Measurements from ENCODE around the gene GSTM3. TPM values are rescaled to one million over a fixed set of nuclear protein-coding genes. Genes with fewer than 3 reads are reported as not detected.
A peak's percentile ranks its signal among the peaks of the same experiment; 100 is the strongest.

GSTM3 gene
- total and polyA plus RNA-seq, 2 of the 13 experiments (the other 11 are each of a cell fraction or from before 2014, with no cell fraction given) = 127 to 142 TPM

- ChIA-PET CTCF (ENCODE audit: low intra/inter-chr PET ratio, low total read pairs) (interaction anchor here (0.8 kb wide), 1 partner anchor 129 kb away, joined by 4 read pairs; no protein-coding TSS in a partner anchor), POLR2A (interaction anchor here (1.2 kb wide), 1 partner anchor 8 kb away, joined by 4 read pairs; the partner anchor contains the start of gene EPS8L3)
- intact Hi-C loops (cut with micrococcal nuclease; ENCODE audit: unreplicated experiment) (loop anchor here (5.0 kb wide), 2 partner anchors 40 to 115 kb away; partner anchors contain the start of gene GSTM4), in situ Hi-C loops (cut with HindIII; ENCODE audit: extremely low pct_ligation_motif_present, low pct_unique_long_range_greater_than_20kb) (loop anchor here (5.0 kb wide), 3 partner anchors 55 to 225 kb away; partner anchors contain the start of gene GNAI3)
- Histone ChIP-seq H3K27ac (ENCODE audit: extremely low read length, insufficient read depth, low read length) (no peak overlapping the region), H3K36me3 (replicated peaks in 1 of 2; ENCODE audit: control insufficient read depth in 1 of 2, insufficient read depth in 2 of 2, low read length in 2 of 2) (no peaks in the 10 kb centered on the region), H2AFZ (ENCODE audit: low read length) (no peak overlapping the region), H3K9me3 (ENCODE audit: low read length) (no peaks in the 10 kb centered on the region), H3K4me3 (replicated peaks in 1 of 3; ENCODE audit: insufficient read depth in 1 of 3, low read depth in 2 of 3, low read length in 3 of 3) (no peak overlapping the region), H3K27me3 (ENCODE audit: control insufficient read depth in 1 of 2, insufficient read depth in 2 of 2, low read length in 2 of 2) (peaks cover 2 to 19% of the 10 kb centered on the region in 2 experiments; a peak in 3 of 5 replicates), H3K79me2 (ENCODE audit: insufficient read depth, low read length) (no peaks in the 10 kb centered on the region), H3K4me2 (ENCODE audit: low read depth, low read length) (no peak overlapping the region), H3K4me1 (ENCODE audit: insufficient read depth, low read length) (peaks cover 42% of the 10 kb centered on the region), H3K9ac (ENCODE audit: insufficient read depth, low read depth, low read length) (no peak overlapping the region), H4K20me1 (ENCODE audit: insufficient read depth, low read length) (no peaks in the 10 kb centered on the region)
- FAIRE-seq (no peak), ATAC-seq (no peak; the same call in 2 of the 3 replicates), DNase-seq (ENCODE audit: low spot score) (peak; percentile 50)
- 48% methylated on average over 6 of the region's 10 CpGs for WGBS (ENCODE audit: low lambda C conversion rate)
- no TSS peak for BruUV-seq (replicated peaks)
- TF ChIP-seq HNF1A (IDR thresholded peaks at IDR 0.05; ENCODE audit: low read depth) = no peak
- TF ChIP-seq HNF1A (CRISPR knock-in tag; IDR thresholded peaks at IDR 0.05; ENCODE audit: borderline replicate concordance) = no peak
- no peak for TF ChIP-seq THAP8 (CRISPR knock-in tag; IDR thresholded peaks at IDR 0.05; ENCODE audit: borderline replicate concordance)
- TF ChIP-seq ZNF879 (CRISPR knock-in tag; IDR thresholded peaks at IDR 0.05) = no peak
- TF ChIP-seq ZNF503 (CRISPR knock-in tag; IDR thresholded peaks at IDR 0.05) = no peak
- TF ChIP-seq SNAPC5 (CRISPR knock-in tag; IDR thresholded peaks at IDR 0.05; ENCODE audit: borderline replicate concordance) = no peak
- TF ChIP-seq SMARCC2 (IDR thresholded peaks at IDR 0.05) = no peak
- no peak for TF ChIP-seq CHD4 (IDR thresholded peaks at IDR 0.05; ENCODE audit: borderline replicate concordance, low read length)
- no peak for TF ChIP-seq SOX6 (IDR thresholded peaks at IDR 0.05)
- TF ChIP-seq SOX6 (CRISPR knock-in tag; IDR thresholded peaks at IDR 0.05) = no peak
- no peak for TF ChIP-seq TARDBP (CRISPR knock-in tag; IDR thresholded peaks at IDR 0.05)
- no peak for TF ChIP-seq ZNF740 (CRISPR knock-in tag; IDR thresholded peaks at IDR 0.05)
Measured at GRCh38 chr1:109771712-109772657, 31.1 kb upstream of the GSTM3 start.

Data from HepG2 (cell line).